ENCODE data around the gene SIGLEC12.

- TF ChIP-seq CTCF (IDR thresholded peaks at IDR 0.05) (no peak), POLR2AphosphoS5 (IDR thresholded peaks at IDR 0.05) (no peak), POLR2A (IDR thresholded peaks at IDR 0.05) (no peak)
These were observed 25.4 kb downstream of the SIGLEC12 start for GRCh38 chr19:51476164-51476563.

Data from gastroesophageal sphincter (tissue), 3 donors.